GM23248 (cell line): Measurements from ENCODE around the gene LGALS7B. TPM values are rescaled to one million over a fixed set of nuclear protein-coding genes. Genes with fewer than 3 reads are reported as not detected.
A peak's percentile ranks its signal among the peaks of the same experiment; 100 is the strongest.
"Not testable (repeated sequence)": the region's sequence is repeated elsewhere in the genome, so short reads cannot be mapped to it uniquely, and the experiment has no call there.

ENCODE experiments used
- DNase-seq: peaks from one replicate; pipeline ENCODE4 v3.0.0-alpha.2; 2015
- H2AFZ ChIP-seq: fragments of 200-600 bp; sonication (generic); 2 replicates; pipeline ENCODE4 v1.6.1; 2016; ENCODE audit warnings: antibody characterized with exemption
- H3F3A ChIP-seq: fragments of 200-600 bp; sonication (generic); 2 replicates; pipeline ENCODE4 v1.6.1; 2016; ENCODE audit warnings: mild to moderate bottlenecking, antibody characterized with exemption, mixed run types; ENCODE audit not compliant: insufficient read depth
- H3K27ac ChIP-seq: fragments of 200-600 bp; sonication (generic); 2 replicates; pipeline ENCODE4 v1.5.1; 2016; ENCODE audit warnings: mild to moderate bottlenecking
- H3K27me3 ChIP-seq: fragments of 200-600 bp; sonication (generic); replicated peaks from 2 replicates; pipeline ENCODE4 v1.6.1; 2016; ENCODE audit warnings: mild to moderate bottlenecking; ENCODE audit not compliant: insufficient read depth
- H3K36me3 ChIP-seq: fragments of 200-600 bp; sonication (generic); 2 replicates; pipeline ENCODE4 v1.6.1; 2016; ENCODE audit warnings: low read depth, mild to moderate bottlenecking
- H3K4me1 ChIP-seq: fragments of 200-600 bp; sonication (generic); 2 replicates; pipeline ENCODE4 v1.6.1; 2016; ENCODE audit warnings: mild to moderate bottlenecking; ENCODE audit not compliant: insufficient read depth
- H3K4me2 ChIP-seq: fragments of 200-600 bp; sonication (generic); one replicate; pipeline ENCODE4 v1.6.1; 2016; ENCODE audit warnings: mild to moderate bottlenecking; ENCODE audit not compliant: unreplicated experiment
- H3K4me3 ChIP-seq: fragments of 200-600 bp; sonication (generic); 2 replicates; pipeline ENCODE4 v1.5.1; 2016; ENCODE audit warnings: mild to moderate bottlenecking
- H3K79me2 ChIP-seq: fragments of 200-600 bp; sonication (generic); 2 replicates; pipeline ENCODE4 v1.6.1; 2016; ENCODE audit warnings: mild to moderate bottlenecking; ENCODE audit not compliant: insufficient read depth
- H3K9ac ChIP-seq: fragments of 200-600 bp; sonication (generic); 2 replicates; pipeline ENCODE4 v1.6.1; 2016; ENCODE audit warnings: mild to moderate bottlenecking
- H3K9me2 ChIP-seq: fragments of 200-600 bp; sonication (generic); 2 replicates; pipeline ENCODE4 v1.6.1; 2016; ENCODE audit warnings: mixed run types, mild to moderate bottlenecking, moderate library complexity; ENCODE audit not compliant: insufficient read depth
- H3K9me3 ChIP-seq: fragments of 200-600 bp; sonication (generic); one replicate; pipeline ENCODE4 v1.6.1; 2017; ENCODE audit warnings: low read depth
- H4K20me1 ChIP-seq: fragments of 200-600 bp; sonication (generic); 2 replicates; pipeline ENCODE4 v1.6.0; 2016; ENCODE audit not compliant: insufficient read depth
- EZH2 ChIP-seq: fragments of 200-600 bp; sonication (generic); IDR thresholded peaks from 2 replicates; pipeline ENCODE4 v1.6.1; 2018; ENCODE audit warnings: antibody characterized with exemption, mild to moderate bottlenecking; ENCODE audit not compliant: insufficient read depth, poor library complexity, severe bottlenecking
- EZH2phosphoT487 ChIP-seq: fragments of 200-600 bp; sonication (generic); IDR thresholded peaks from 2 replicates; pipeline ENCODE4 v1.6.1; 2018; ENCODE audit warnings: antibody characterized with exemption, moderate library complexity, mild to moderate bottlenecking, low read depth; ENCODE audit not compliant: insufficient read depth
- WGBS, 2 experiments: methylation state at CpG; one replicate each; pipeline ENCODE4 v1.1.6; 2015 to 2017; ENCODE audit warnings: low lambda C conversion rate in 2 of 2, low coverage in 1 of 2; ENCODE audit errors: missing lambda C conversion rate in 2 of 2; 5-methylcytosine and 5-hydroxymethylcytosine counted together
- in situ Hi-C: fragments of 300-500 bp; cut with MboI; formaldehyde crosslinking; loops from 2 replicates; pipeline ENCODE4 v1.15.0; 2020
- polyA plus RNA-seq: library from polyadenylated mRNA; unstranded; fragments of >200 nt; fragmentation: Nextera tagmentation; extraction: Ambion mirVana; gene quantifications from 2 replicates; pipeline ENCODE4 v1.2.1, GENCODE V29; 2016
- total RNA-seq: library from RNA; depleted of rRNA; stranded (reverse); fragments of >200 nt; shearing (Covaris generic); gene quantifications from 2 replicates; pipeline ENCODE4 v1.2.3, GENCODE V29; 2014

The LGALS7B gene
- total and polyA plus RNA-seq, 2 experiments from 2014 or later: not detected

GRCh38 chr19:38805180-38805579 lies 16.2 kb downstream of the LGALS7B start:
- H3K9ac ChIP-seq: no peak overlapping the region
- no peaks in the 10 kb centered on the region for H3K27me3 ChIP-seq
- no peaks in the 10 kb centered on the region for H3K36me3 ChIP-seq
- H3K4me1 ChIP-seq: no peaks in the 10 kb centered on the region
- H3K9me2 ChIP-seq: peaks cover 4% of the 10 kb centered on the region; the same call in 1 of the 2 replicates
- no peak overlapping the region for H3K4me3 ChIP-seq
- H3K9me3 ChIP-seq: no peaks in the 10 kb centered on the region
- TF ChIP-seq EZH2: no peak
- TF ChIP-seq EZH2phosphoT487: no peak
- no peak for DNase-seq
- no peaks in the 10 kb centered on the region for H3F3A ChIP-seq
- 78 to 93% methylated on average over 1 of the region's 1 CpG for whole genome bisulfite sequencing, 2 experiments
- H3K27ac ChIP-seq: no peak overlapping the region
- no peak overlapping the region for H3K4me2 ChIP-seq
- no peaks in the 10 kb centered on the region for H4K20me1 ChIP-seq
- no peaks in the 10 kb centered on the region for H3K79me2 ChIP-seq
- in situ Hi-C loops: no loop called here
- peak overlapping the region; percentile 35; the same call in 1 of the 2 replicates for H2AFZ ChIP-seq

GRCh38 chr19:38806371-38806770 lies 17.4 kb downstream of the LGALS7B start:
- Histone ChIP-seq H3K9ac (no peak overlapping the region), H3K27me3 (no peaks in the 10 kb centered on the region), H4K20me1 (no peaks in the 10 kb centered on the region), H2AFZ (no peak overlapping the region), H3K27ac (no peak overlapping the region), H3K9me3 (no peaks in the 10 kb centered on the region), H3K36me3 (no peaks in the 10 kb centered on the region), H3K9me2 (no peaks in the 10 kb centered on the region), H3K4me2 (no peak overlapping the region), H3K79me2 (no peaks in the 10 kb centered on the region), H3K4me1 (no peaks in the 10 kb centered on the region), H3F3A (no peaks in the 10 kb centered on the region), H3K4me3 (no peak overlapping the region)
- DNase-seq: no peak
- 93 to 95% methylated on average over 6 of the region's 6 CpGs for WGBS, 2 experiments
- in situ Hi-C loops: no loop called here
- TF ChIP-seq EZH2: no peak

- H3K4me2 ChIP-seq, H3K79me2 ChIP-seq, H3K9me3 ChIP-seq, H3F3A ChIP-seq, H2AFZ ChIP-seq, H3K36me3 ChIP-seq, H3K27me3 ChIP-seq, DNase-seq, H3K4me1 ChIP-seq, in situ Hi-C loops, H3K4me3 ChIP-seq, H3K9ac ChIP-seq, H3K9me2 ChIP-seq, H4K20me1 ChIP-seq, H3K27ac ChIP-seq: not testable (repeated sequence)
- 86 to 87% methylated on average over 17 to 18 of the region's 18 CpGs for WGBS, 2 experiments
Observed at GRCh38 chr19:38807374-38808098, 18.5 kb downstream of the LGALS7B start.

GRCh38 chr19:38808741-38809140 lies 19.7 kb downstream of the LGALS7B start:
- no peak for DNase-seq
- Histone ChIP-seq H3K79me2 (no peaks in the 10 kb centered on the region), H3K4me1 (no peaks in the 10 kb centered on the region), H3K4me2 (no peak overlapping the region), H3K36me3 (no peaks in the 10 kb centered on the region), H3K9me2 (no peaks in the 10 kb centered on the region), H3K9ac (no peak overlapping the region), H3F3A (no peaks in the 10 kb centered on the region), H3K9me3 (no peaks in the 10 kb centered on the region), H3K4me3 (no peak overlapping the region), H4K20me1 (no peaks in the 10 kb centered on the region), H2AFZ (no peak overlapping the region), H3K27ac (no peak overlapping the region), H3K27me3 (no peaks in the 10 kb centered on the region)
- no peak for TF ChIP-seq EZH2phosphoT487
- 87 to 90% methylated on average over 15 to 17 of the region's 17 CpGs for WGBS, 2 experiments
- in situ Hi-C loops: no loop called here
